Measurements from ENCODE around the gene GALNT14. TPM values are rescaled to one million over a fixed set of nuclear protein-coding genes. Genes with fewer than 3 reads are reported as not detected.

Gene GALNT14
- total and polyA plus RNA-seq, 9 of the 15 experiments (the other 6 are each of a cell fraction or from before 2014, with no cell fraction given) = 0.11 TPM; not detected in 8

DNA sequence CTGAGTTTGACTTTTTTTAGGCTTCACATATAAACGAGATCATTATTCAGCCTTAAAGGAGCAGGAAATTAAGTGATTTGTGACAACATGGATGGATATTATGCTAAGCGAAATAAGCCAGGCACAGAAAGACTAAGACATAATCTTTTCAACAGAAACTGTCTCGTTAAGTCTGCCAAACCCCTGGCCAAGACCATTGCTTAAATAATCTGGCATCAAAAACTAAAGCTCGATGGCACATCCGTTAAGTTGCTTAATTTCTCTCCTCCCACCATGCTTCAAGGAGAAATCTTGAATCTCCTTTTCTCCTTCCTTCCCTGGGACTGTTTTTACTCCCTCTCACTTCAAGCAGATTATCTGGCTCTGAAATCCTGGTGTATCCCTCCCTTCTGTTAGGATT is 140.3 kb downstream of the GALNT14 start (continued):
- TF ChIP-seq, protein P1, sequence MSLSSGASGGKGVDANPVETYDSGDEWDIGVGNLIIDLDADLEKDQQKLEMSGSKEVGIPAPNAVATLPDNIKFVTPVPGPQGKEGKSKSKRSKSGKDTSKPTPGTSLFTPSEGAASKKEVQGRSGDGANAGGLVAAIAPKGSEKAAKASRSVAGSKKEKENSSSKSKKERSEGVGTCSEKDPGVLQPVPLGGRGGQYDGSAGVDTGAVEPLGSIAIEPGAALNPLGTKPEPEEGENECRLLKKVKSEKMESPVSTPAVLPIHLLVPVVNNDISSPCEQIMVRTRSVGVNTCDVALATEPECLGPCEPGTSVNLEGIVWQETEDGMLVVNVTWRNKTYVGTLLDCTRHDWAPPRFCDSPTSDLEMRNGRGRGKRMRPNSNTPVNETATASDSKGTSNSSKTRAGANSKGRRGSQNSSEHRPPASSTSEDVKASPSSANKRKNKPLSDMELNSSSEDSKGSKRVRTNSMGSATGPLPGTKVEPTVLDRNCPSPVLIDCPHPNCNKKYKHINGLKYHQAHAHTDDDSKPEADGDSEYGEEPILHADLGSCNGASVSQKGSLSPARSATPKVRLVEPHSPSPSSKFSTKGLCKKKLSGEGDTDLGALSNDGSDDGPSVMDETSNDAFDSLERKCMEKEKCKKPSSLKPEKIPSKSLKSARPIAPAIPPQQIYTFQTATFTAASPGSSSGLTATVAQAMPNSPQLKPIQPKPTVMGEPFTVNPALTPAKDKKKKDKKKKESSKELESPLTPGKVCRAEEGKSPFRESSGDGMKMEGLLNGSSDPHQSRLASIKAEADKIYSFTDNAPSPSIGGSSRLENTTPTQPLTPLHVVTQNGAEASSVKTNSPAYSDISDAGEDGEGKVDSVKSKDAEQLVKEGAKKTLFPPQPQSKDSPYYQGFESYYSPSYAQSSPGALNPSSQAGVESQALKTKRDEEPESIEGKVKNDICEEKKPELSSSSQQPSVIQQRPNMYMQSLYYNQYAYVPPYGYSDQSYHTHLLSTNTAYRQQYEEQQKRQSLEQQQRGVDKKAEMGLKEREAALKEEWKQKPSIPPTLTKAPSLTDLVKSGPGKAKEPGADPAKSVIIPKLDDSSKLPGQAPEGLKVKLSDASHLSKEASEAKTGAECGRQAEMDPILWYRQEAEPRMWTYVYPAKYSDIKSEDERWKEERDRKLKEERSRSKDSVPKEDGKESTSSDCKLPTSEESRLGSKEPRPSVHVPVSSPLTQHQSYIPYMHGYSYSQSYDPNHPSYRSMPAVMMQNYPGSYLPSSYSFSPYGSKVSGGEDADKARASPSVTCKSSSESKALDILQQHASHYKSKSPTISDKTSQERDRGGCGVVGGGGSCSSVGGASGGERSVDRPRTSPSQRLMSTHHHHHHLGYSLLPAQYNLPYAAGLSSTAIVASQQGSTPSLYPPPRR (CRISPR knock-in tag; IDR thresholded peaks at IDR 0.05; ENCODE audit: borderline replicate concordance) = no peak
- TF ChIP-seq HDAC2 (IDR thresholded peaks at IDR 0.05) (no peak), MEF2D (tag; conservative IDR thresholded peaks at IDR 0.05; ENCODE audit: low read depth) (no peak)
- TF ChIP-seq, protein P2, sequence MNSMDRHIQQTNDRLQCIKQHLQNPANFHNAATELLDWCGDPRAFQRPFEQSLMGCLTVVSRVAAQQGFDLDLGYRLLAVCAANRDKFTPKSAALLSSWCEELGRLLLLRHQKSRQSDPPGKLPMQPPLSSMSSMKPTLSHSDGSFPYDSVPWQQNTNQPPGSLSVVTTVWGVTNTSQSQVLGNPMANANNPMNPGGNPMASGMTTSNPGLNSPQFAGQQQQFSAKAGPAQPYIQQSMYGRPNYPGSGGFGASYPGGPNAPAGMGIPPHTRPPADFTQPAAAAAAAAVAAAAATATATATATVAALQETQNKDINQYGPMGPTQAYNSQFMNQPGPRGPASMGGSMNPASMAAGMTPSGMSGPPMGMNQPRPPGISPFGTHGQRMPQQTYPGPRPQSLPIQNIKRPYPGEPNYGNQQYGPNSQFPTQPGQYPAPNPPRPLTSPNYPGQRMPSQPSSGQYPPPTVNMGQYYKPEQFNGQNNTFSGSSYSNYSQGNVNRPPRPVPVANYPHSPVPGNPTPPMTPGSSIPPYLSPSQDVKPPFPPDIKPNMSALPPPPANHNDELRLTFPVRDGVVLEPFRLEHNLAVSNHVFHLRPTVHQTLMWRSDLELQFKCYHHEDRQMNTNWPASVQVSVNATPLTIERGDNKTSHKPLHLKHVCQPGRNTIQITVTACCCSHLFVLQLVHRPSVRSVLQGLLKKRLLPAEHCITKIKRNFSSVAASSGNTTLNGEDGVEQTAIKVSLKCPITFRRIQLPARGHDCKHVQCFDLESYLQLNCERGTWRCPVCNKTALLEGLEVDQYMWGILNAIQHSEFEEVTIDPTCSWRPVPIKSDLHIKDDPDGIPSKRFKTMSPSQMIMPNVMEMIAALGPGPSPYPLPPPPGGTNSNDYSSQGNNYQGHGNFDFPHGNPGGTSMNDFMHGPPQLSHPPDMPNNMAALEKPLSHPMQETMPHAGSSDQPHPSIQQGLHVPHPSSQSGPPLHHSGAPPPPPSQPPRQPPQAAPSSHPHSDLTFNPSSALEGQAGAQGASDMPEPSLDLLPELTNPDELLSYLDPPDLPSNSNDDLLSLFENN (IDR thresholded peaks at IDR 0.05; ENCODE audit: low read depth in 2 of 2, low read length in 2 of 2) = no peak
